AG04449 (cell line): ENCODE data around the gene CREB3L2.

Experiments
- CTCF ChIA-PET: fragments of 350-600 bp; formaldehyde crosslinking; extraction: SDS; loops from one replicate; lab custom pipeline; 2021; ENCODE audit warnings: antibody characterized with exemption; lab: Yijun Ruan, JAX
- POLR2A ChIA-PET: fragments of 400-600, 350-600 bp; formaldehyde crosslinking; extraction: SDS; loops from one replicate; lab custom pipeline; 2020; ENCODE audit warnings: antibody characterized with exemption, inconsistent platforms; lab: Yijun Ruan, JAX
- DNase-seq: peaks from one replicate; pipeline ENCODE4 v3.0.0-alpha.2; 2010; ENCODE audit warnings: low read depth, low spot score
- H3K4me3 ChIP-seq: 2 replicates; pipeline ENCODE4 v1.5.1; 2011; ENCODE audit warnings: low read depth, mild to moderate bottlenecking, control low read depth, low read length
- CTCF ChIP-seq: IDR thresholded peaks from one replicate; pipeline ENCODE4 v1.5.1; 2011; ENCODE audit warnings: mild to moderate bottlenecking, moderate library complexity, low read length, control low read depth, inconsistent platforms; ENCODE audit not compliant: insufficient read depth; ENCODE audit errors: missing control alignments

Gene CREB3L2

GRCh38 chr7:137989590-137989989, 12.3 kb downstream of the CREB3L2 start:
- no peak for TF ChIP-seq CTCF
- H3K4me3 ChIP-seq = no peak overlapping the region
- DNase-seq = no peak
- ChIA-PET CTCF (interaction anchor here (2.9 to 6.3 kb wide), 3 partner anchors 8 to 86 kb away, joined by 9 to 55 read pairs (median 22); partner anchors contain the start of gene CREB3L2), POLR2A (interaction anchor here (1.3 to 3.7 kb wide), 3 partner anchors 11 to 36 kb away, joined by 9 to 35 read pairs (median 10); partner anchors contain the start of gene CREB3L2)

GRCh38 chr7:137989094-137989493, 12.8 kb downstream of the CREB3L2 start:
- ChIA-PET POLR2A (no interaction called here), CTCF (interaction anchor here (0.6 to 6.3 kb wide), 3 partner anchors 8 to 30 kb away, joined by 3 to 55 read pairs (median 9); partner anchors contain the start of gene CREB3L2)
- no peak for TF ChIP-seq CTCF
- H3K4me3 ChIP-seq = no peak overlapping the region
- DNase-seq = no peak

- CTCF ChIA-PET = interaction anchor here (0.7 to 2.1 kb wide), 4 partner anchors 9 to 1082 kb away, joined by 3 to 16 read pairs (median 3); partner anchors contain the start of gene CREB3L2
- no peak for DNase-seq
- POLR2A ChIA-PET = interaction anchor here (0.8 to 1.4 kb wide), 2 partner anchors 9 to 11 kb away, joined by 3 to 4 read pairs; no protein-coding TSS in a partner anchor
- no peak overlapping the region for H3K4me3 ChIP-seq
- no peak for TF ChIP-seq CTCF
These were observed 13.9 kb downstream of the CREB3L2 start for GRCh38 chr7:137987968-137988367.

- no peak for TF ChIP-seq CTCF
- H3K4me3 ChIP-seq = no peak overlapping the region
- DNase-seq = no peak
- CTCF ChIA-PET = interaction anchor here (0.7 to 2.1 kb wide), 5 partner anchors 9 to 1083 kb away, joined by 3 to 16 read pairs (median 3); partner anchors contain the start of gene CREB3L2
- POLR2A ChIA-PET = interaction anchor here (0.8 to 1.4 kb wide), 2 partner anchors 9 to 11 kb away, joined by 3 to 4 read pairs; no protein-coding TSS in a partner anchor
These were observed 14.3 kb downstream of the CREB3L2 start for GRCh38 chr7:137987563-137987962.

- ChIA-PET CTCF (interaction anchor here (0.8 to 2.1 kb wide), 3 partner anchors 15 to 752 kb away, joined by 3 to 16 read pairs (median 4); partner anchors contain the start of gene CREB3L2), POLR2A (interaction anchor here (0.5 to 1.4 kb wide), 3 partner anchors 8 to 11 kb away, joined by 3 to 4 read pairs (median 4); no protein-coding TSS in a partner anchor)
- no peak for TF ChIP-seq CTCF
- no peak for DNase-seq
- H3K4me3 ChIP-seq = no peak overlapping the region; the same call in 1 of the 2 replicates
These were observed 14.9 kb downstream of the CREB3L2 start for GRCh38 chr7:137987018-137987349.
